Stimulated activated CD8-positive, alpha-beta memory T cell treated with anti-CD3 and anti-CD28 coated beads, Interleukin-12 subunit alpha, Interleukin-12 subunit beta, amount 100 ng/mL, for 1 hour (primary cell): Measurements from ENCODE around the gene RFX7.
"Not testable (repeated sequence)": the region's sequence is repeated elsewhere in the genome, so short reads cannot be mapped to it uniquely, and the experiment has no call there.

ENCODE experiments used
- DNase-seq: peaks from one replicate; pipeline ENCODE4 v3.0.0-alpha.2; 2020; ENCODE audit warnings: low read depth

Gene RFX7

DNA sequence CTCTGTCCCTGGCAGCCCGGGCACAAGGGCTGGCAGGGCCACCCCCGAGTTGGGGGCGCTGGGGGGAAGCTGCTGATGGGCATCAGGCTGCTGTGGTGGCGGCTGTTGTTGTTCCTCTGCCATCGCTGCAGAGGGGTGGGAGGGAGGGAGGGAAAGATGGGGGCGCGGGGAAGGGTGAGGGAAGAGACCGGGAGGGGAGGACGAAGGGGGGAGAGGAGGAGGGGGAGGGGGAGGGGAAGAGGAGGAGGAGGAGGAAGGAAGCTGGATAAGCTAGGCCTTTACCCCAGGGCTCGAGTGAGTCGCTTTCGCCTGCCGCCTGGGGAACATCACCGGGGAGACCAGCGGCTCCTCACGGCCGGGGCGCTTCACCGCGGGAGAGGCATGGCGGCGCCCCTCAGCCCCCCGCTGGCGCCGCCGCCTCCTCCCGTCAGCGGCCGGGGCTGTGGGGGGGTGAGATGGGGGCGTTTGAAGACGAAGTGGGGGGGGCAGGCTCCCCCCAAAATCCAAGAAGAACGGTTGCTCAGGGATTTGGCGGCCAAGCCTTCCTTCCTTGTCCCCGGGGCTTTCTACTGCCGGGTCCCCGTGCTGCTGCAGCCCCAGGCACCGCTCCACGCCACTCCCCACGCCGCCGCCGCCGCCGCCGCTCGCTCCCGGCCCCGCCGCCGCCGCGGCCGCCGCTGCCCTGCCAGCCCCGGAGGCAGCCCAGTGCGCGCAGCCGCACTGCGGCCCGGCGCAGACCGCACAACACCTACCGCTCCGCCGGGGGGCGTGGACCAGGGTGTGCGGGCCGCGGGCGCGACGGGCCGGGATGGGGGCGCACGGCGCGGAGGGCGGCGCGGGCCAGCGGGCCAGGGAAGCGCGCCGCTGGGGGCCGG is at the start of gene RFX7:
TSS of gene RFX7 (minus strand) at position 717 of the 875 bp plus-strand sequence. CDS start at position 123, 594 bp downstream.
- peak; percentile 53 for DNase-seq

- no peak for DNase-seq
Observed at GRCh38 chr15:56292546-56293316, 49.1 kb upstream of the RFX7 start.

DNA sequence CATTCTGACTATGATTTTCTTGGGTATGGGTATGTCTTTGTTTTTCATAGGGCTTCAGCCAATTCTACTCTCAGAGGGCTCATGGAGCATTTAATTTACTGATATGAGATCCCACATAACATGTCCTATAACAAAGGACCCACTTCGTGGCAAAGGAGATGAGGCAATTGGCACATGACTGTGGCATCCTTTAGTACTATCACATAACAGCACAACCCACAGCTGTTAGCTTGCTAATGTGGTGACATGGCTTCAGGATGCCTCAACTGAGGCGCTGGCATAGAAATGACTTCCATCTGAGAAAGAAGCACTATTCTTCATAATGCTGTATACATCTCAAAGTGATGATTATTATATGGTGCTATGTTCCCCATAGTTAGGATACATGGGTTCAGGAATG is 48.1 kb upstream of the RFX7 start:
- no peak for DNase-seq

DNA sequence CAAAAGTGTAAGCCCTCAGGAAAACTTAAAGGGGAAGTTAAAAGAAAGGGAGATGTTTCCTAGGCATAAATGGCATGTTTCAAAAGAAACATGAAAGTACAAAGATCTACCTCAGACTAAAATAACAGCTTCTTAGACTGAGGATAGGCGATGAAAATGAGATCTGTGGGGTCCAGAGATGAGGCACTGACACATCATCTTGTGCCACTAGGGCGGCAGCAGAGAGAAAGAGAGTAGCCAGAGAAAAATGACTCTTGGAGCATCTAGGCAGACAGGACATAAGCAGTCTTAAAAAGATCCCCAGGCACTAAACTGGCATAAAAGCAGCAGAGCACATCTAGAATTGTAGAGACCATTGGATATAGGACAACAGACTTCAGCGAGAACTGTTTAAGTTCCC is 42.5 kb upstream of the RFX7 start:
- no peak for DNase-seq

DNA sequence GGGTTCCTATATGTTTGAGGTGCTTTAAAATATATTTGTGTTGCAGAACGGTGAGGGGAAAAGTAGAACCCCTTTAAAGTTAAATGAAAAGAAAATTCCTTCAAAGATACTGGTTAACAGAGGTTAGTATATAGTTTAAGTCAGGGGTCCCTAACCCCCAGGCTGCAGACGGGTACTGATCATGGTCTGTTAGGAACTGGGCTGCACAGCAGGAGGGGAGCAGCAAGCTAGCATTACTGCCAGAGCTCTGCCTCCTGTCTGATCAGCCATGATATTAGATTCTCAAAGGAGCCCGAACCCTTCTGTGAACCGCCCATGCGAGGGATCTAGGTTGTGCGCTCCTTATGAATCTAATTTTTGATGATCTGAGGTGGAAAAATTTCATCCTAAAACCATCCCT is 37.5 kb upstream of the RFX7 start:
- no peak for DNase-seq

GRCh38 chr15:56273724-56274123 is 30.0 kb upstream of the RFX7 start:
- DNase-seq: no peak

DNA sequence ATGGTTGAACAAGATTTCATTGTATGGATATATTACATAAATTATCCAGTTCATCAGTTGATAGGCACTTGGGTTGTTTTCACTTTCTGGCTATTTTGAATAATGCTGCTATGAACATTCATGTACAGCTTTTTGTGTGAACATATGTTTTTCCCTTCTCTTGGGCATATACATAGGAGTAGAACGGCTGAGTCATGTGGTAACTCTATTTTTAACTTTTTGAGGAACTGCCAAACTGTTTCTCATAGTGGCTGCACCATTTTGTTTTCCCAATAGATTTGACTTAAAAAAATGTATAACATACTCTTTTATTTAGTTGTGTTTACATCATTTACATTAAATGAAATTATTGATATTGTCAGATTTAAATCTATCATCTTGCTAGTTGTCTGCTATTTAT is 28.8 kb upstream of the RFX7 start:
- no peak for DNase-seq

DNA sequence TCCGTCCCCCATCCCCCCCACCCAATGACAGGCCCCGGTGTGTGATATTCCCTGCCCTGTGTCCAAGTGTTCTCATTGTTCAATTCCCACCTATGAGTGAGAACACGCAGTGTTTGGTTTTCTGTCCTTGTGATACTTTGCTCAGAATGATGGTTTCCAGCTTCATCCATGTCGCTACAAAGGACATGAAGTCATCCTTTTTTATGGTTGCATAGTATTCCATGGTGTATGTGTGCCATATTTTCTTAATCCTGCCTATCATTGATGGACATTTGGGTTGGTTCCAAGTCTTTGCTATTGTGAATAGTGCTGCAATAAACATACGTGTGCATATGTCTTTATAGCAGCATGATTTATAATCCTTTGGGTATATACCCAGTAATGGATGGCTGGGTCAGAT is 22.8 kb upstream of the RFX7 start:
- DNase-seq: not testable (repeated sequence)

- no peak for DNase-seq
Observed at GRCh38 chr15:56261854-56262509, 18.3 kb upstream of the RFX7 start.

DNA sequence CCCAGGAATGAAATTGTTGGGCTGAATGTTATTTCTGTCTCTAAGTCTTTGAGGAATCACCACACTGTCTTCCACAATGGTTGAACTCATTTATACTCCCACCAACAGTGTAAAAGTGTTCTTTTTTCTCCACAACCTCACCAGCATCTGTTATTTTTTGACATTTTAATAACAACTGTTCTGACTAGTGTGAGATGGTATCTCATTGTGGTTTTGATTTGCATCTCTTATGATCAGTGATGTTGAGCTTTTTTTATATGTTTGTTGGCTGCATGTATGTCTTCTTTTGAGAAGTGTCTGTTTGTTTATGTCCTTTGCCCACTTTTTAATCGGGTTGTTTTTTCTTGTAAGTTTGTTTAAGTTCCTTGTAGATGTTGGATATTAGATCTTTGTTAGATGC is 13.6 kb upstream of the RFX7 start:
- not testable (repeated sequence) for DNase-seq

- no peak for DNase-seq
Observed at GRCh38 chr15:56254265-56254664, 10.6 kb upstream of the RFX7 start.

DNA sequence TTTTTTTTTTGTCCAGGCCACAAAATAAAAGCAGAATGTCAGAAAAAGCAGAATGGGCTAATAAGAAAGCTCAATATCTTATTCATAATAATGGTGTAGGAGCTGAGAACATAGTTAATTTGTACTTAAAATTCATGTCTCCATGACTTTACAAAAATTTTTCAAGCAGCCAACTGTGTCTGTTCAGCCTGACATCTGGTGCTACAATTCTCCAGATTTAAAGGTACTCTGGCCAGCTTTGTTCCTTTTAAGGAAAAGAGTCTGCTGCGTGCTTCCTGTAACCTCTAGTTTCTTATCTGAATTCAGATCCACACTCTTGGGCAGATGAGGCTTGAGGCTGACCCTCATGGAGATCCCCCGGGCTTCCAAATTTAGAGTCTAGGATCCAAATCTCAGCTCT is 8.7 kb upstream of the RFX7 start:
- no peak for DNase-seq

GRCh38 chr15:56251315-56252095 is 7.8 kb upstream of the RFX7 start:
- DNase-seq: no peak

DNA sequence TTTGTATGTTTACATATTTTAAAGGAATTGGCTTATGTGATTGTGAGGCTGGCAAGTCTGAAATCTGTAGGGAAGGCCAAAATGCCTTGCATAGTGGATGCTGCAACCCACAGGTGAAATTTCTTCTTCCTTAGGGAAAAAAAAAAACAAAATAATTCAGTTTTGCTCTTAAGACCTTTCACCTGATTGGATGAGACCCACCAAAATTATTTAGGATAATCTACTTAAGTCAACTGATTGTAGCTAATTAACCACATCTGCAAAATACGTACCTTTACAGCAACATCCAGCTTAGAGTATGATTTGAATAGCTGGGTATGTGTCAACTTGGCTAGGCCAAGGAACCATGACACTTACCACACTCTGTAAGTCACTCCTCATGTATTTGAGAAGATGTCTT is 6.9 kb upstream of the RFX7 start:
- no peak for DNase-seq

GRCh38 chr15:56249092-56249491 is 5.4 kb upstream of the RFX7 start:
- DNase-seq: no peak

GRCh38 chr15:56248311-56248992 is 4.8 kb upstream of the RFX7 start:
- no peak for DNase-seq

DNA sequence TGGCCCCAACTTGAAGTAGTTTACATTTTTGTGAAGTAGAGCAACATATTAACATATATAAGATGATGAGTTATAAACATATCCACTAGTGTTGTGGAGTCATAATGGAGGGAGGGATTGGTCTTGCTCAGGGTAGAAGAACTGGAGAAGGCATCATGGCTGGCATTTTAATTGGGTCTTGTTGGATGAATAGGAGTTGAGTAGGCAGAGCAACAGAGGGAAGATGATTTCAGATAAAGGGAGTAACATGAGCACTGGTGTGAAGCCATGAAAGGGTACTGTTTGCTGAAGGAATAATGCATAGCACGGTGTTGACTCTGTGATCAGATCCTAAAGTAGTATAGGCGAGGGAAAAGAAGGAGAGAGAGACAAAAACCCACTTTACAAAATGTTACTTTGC is 3.6 kb upstream of the RFX7 start:
- DNase-seq: no peak

DNA sequence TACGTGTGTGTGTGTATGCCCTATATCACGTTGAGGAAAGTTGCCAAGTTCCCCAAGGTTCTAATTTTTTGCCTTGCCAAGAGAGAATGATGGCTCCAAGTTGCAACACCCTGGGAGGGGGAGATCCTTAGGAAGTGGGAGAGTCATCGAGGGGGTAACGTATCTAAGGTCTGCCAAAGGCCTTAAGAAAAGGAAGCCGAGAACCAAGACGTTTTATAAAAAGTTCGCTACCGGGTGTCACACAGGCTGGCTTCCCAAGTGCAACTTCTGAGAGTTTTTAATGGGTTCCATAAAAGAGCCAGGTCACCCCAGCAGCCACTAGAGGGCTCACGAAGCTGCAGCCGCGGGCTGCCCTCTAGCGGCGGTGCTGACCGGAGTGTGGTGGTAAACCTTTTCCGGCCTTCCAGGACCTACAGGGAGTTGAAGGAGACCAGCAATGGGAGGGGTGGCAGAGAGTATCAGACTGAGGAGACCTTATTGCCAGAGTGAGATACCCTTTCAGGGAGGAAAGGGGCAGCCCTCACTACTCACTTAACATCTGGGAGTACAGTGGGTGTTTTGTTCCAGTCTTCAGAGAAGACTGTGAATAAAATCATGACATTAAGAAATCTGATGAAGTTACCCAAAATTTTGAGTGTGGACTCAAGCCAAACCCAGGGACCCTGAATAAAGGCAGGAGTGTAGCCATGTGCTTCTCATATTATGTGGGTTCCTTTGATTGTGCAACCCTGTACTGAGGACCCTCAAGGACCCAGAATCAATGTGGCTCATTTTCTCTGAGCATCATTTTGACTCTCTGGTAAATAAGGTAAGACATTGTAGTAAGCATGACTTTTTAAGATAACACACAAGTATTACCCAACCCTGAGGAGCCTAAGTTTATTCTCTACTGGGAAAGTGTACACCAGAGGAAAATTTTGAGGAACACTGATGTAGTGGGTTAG is 2.5 kb upstream of the RFX7 start:
- DNase-seq: peak; percentile 76

DNA sequence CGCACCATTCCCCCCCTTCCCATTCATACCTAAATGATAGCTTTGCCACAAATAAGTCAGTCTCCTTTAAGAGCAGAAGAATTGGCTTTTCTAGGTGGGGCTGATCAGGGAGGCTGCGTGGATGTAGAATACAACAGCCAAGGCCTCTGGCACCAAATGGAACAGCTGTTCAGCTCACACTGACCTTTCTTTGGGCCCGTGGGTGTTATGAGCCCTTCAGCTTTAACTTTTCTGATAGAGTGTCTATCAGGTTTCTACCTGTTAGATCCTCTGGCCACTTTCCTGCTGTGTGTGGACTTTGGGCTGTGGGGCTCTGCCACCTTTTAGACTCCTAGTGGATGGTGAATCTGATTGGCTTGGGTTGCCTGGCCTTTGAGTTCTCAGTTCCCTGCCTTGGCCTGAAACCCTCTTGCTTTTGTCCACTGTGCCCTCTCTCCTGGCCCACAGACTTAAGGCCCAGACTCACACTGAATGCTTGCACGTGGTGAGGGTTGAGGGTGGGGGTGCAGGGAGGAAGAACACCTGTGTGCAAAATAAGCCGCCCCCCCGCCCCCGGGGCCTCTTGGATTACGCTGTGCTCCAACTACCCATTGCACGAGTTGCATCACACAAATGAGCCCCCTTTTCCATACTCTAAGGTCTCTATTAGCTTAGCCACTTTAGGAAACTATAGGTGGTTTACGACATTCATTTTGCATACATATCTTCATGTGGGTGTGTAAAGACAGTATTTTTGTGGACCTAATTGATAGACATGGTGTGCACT is 1.3 kb upstream of the RFX7 start:
- peak; percentile 3 for DNase-seq
